ENCODE results near the gene FTO.
A peak's percentile ranks its signal among the peaks of the same experiment; 100 is the strongest.

FTO gene

GRCh38 chr16:53715023-53715384, 11.0 kb downstream of the FTO start:
- TF ChIP-seq CTCF (IDR thresholded peaks at IDR 0.05; ENCODE audit: control insufficient read depth, extremely low read depth, insufficient read depth): no peak
- DNase-seq (ENCODE audit: low read depth): no peak
- no peak overlapping the region for H3K4me3 ChIP-seq (ENCODE audit: low read depth, low read length)

- H3K4me3 ChIP-seq (ENCODE audit: low read depth, low read length): no peak overlapping the region
- no peak for TF ChIP-seq CTCF (IDR thresholded peaks at IDR 0.05; ENCODE audit: control insufficient read depth, extremely low read depth, insufficient read depth)
- no peak for DNase-seq (ENCODE audit: low read depth)
These were observed 13.6 kb downstream of the FTO start for GRCh38 chr16:53717577-53717976.

GRCh38 chr16:53721017-53721416, 17.1 kb downstream of the FTO start:
- DNase-seq (ENCODE audit: low read depth): no peak
- no peak overlapping the region for H3K4me3 ChIP-seq (ENCODE audit: low read depth, low read length)
- no peak for TF ChIP-seq CTCF (IDR thresholded peaks at IDR 0.05; ENCODE audit: control insufficient read depth, extremely low read depth, insufficient read depth)

GRCh38 chr16:53726625-53727024, 22.7 kb downstream of the FTO start:
- TF ChIP-seq CTCF (IDR thresholded peaks at IDR 0.05; ENCODE audit: control insufficient read depth, extremely low read depth, insufficient read depth): no peak
- H3K4me3 ChIP-seq (ENCODE audit: low read depth, low read length): no peak overlapping the region
- DNase-seq (ENCODE audit: low read depth): no peak

- H3K4me3 ChIP-seq (ENCODE audit: low read depth, low read length): no peak overlapping the region
- no peak for TF ChIP-seq CTCF (IDR thresholded peaks at IDR 0.05; ENCODE audit: control insufficient read depth, extremely low read depth, insufficient read depth)
- DNase-seq (ENCODE audit: low read depth): no peak
These were observed 26.7 kb downstream of the FTO start for GRCh38 chr16:53730693-53731092.

- TF ChIP-seq CTCF (IDR thresholded peaks at IDR 0.05; ENCODE audit: control insufficient read depth, extremely low read depth, insufficient read depth): no peak
- DNase-seq (ENCODE audit: low read depth): peak; percentile 88
- H3K4me3 ChIP-seq (ENCODE audit: low read depth, low read length): no peak overlapping the region
These were observed 28.5 kb downstream of the FTO start for GRCh38 chr16:53732296-53732929.

GRCh38 chr16:53734908-53735307, 31.0 kb downstream of the FTO start:
- no peak overlapping the region for H3K4me3 ChIP-seq (ENCODE audit: low read depth, low read length)
- TF ChIP-seq CTCF (IDR thresholded peaks at IDR 0.05; ENCODE audit: control insufficient read depth, extremely low read depth, insufficient read depth): no peak
- no peak for DNase-seq (ENCODE audit: low read depth)
